Activated CD8-positive, alpha-beta memory T cell treated with anti-CD3 and anti-CD28 coated beads for 4 hours (primary cell): ENCODE results near the gene SOCS1.
A peak's percentile ranks its signal among the peaks of the same experiment; 100 is the strongest.
"Not testable (repeated sequence)": the region's sequence is repeated elsewhere in the genome, so short reads cannot be mapped to it uniquely, and the experiment has no call there.

Experiments
- DNase-seq, 2 donors: peaks; one replicate each; pipeline ENCODE4 v3.0.0-alpha.2; 2020; ENCODE audit warnings: low read depth in 2 of 2

SOCS1 gene

GRCh38 chr16:11255737-11256660, at the start of gene SOCS1:
Gene SOCS1 (minus strand): TSS chr16:11256204. CDS start chr16:11255478, 726 bp downstream.
- peak; percentile 78 to 81 for DNase-seq

GRCh38 chr16:11303405-11304138, 47.6 kb upstream of the SOCS1 start:
- DNase-seq = no peak

- DNase-seq = no peak
Observed at GRCh38 chr16:11302977-11303376, 47.0 kb upstream of the SOCS1 start.

GRCh38 chr16:11301645-11302501, 45.9 kb upstream of the SOCS1 start:
- DNase-seq = no peak

GRCh38 chr16:11300560-11300892, 44.5 kb upstream of the SOCS1 start:
- DNase-seq = no peak

GRCh38 chr16:11299865-11300559, 44.0 kb upstream of the SOCS1 start:
- no peak for DNase-seq

- DNase-seq = not testable (repeated sequence)
Observed at GRCh38 chr16:11298950-11299547, 43.0 kb upstream of the SOCS1 start.

GRCh38 chr16:11298143-11298900, 42.3 kb upstream of the SOCS1 start:
- DNase-seq = no peak

- DNase-seq = peak; percentile 33 to 55
Observed at GRCh38 chr16:11297492-11298142, 41.6 kb upstream of the SOCS1 start.

- DNase-seq = no peak
Observed at GRCh38 chr16:11296706-11297491, 40.9 kb upstream of the SOCS1 start.

- DNase-seq = no peak
Observed at GRCh38 chr16:11296351-11296705, 40.3 kb upstream of the SOCS1 start.

- no peak for DNase-seq
Observed at GRCh38 chr16:11295672-11296071, 39.7 kb upstream of the SOCS1 start.

GRCh38 chr16:11292076-11292748, 36.2 kb upstream of the SOCS1 start:
- no peak for DNase-seq

GRCh38 chr16:11291091-11291703, 35.2 kb upstream of the SOCS1 start:
- no peak for DNase-seq

GRCh38 chr16:11290102-11290893, 34.3 kb upstream of the SOCS1 start:
- DNase-seq = no peak

GRCh38 chr16:11289696-11290095, 33.7 kb upstream of the SOCS1 start:
- DNase-seq = not testable (repeated sequence)

- no peak for DNase-seq
Observed at GRCh38 chr16:11289202-11289601, 33.2 kb upstream of the SOCS1 start.
